Mononuclear cell (primary cell): ENCODE results near the gene PRTN3. TPM values are rescaled to one million over a fixed set of nuclear protein-coding genes. Genes with fewer than 3 reads are reported as not detected.

Experiments
- H3K27me3 ChIP-seq: 2 replicates; pipeline ENCODE4 v1.6.0; 2011; ENCODE audit warnings: low read length, control low read depth; ENCODE audit not compliant: insufficient read depth
- H3K4me1 ChIP-seq: 2 replicates; pipeline ENCODE4 v1.5.1; 2011; ENCODE audit warnings: mild to moderate bottlenecking, low read length, control low read depth; ENCODE audit not compliant: insufficient read depth
- H3K4me3 ChIP-seq: 2 replicates; pipeline ENCODE4 v1.5.1; 2011; ENCODE audit warnings: mild to moderate bottlenecking, low read length, moderate library complexity
- H3K9me3 ChIP-seq: 2 replicates; pipeline ENCODE4 v1.5.1; 2011; ENCODE audit warnings: low read depth, mild to moderate bottlenecking, control low read depth, low read length
- total RNA-seq: library from RNA; depleted of rRNA; stranded (reverse); fragments of >200 nt; gene quantifications from one replicate; pipeline ENCODE4 v1.2.3, GENCODE V29; 2012

PRTN3 gene
- total RNA-seq, 1 donor: 0.31 TPM

GRCh38 chr19:858284-858683 lies 17.5 kb downstream of the PRTN3 start:
- no peaks in the 10 kb centered on the region for H3K27me3 ChIP-seq
- H3K9me3 ChIP-seq: no peaks in the 10 kb centered on the region
- H3K4me3 ChIP-seq: no peak overlapping the region
- H3K4me1 ChIP-seq: peaks cover 41% of the 10 kb centered on the region

- Histone ChIP-seq H3K4me1 (peaks cover 49% of the 10 kb centered on the region), H3K4me3 (peak within 1 kb of the TSS; percentile 38), H3K27me3 (no peaks in the 10 kb centered on the region), H3K9me3 (no peaks in the 10 kb centered on the region)
These were observed 18.4 kb downstream of the PRTN3 start, which contains the start of gene CFD for GRCh38 chr19:858868-859843. TSS of gene CFD (plus strand) at chr19:859664. CDS start at chr19:859690, 26 bp downstream.

- Histone ChIP-seq H3K9me3 (no peaks in the 10 kb centered on the region), H3K4me1 (peaks cover 51% of the 10 kb centered on the region), H3K27me3 (no peaks in the 10 kb centered on the region), H3K4me3 (no peak overlapping the region)
These were observed 20.4 kb downstream of the PRTN3 start for GRCh38 chr19:861141-861755.

DNA sequence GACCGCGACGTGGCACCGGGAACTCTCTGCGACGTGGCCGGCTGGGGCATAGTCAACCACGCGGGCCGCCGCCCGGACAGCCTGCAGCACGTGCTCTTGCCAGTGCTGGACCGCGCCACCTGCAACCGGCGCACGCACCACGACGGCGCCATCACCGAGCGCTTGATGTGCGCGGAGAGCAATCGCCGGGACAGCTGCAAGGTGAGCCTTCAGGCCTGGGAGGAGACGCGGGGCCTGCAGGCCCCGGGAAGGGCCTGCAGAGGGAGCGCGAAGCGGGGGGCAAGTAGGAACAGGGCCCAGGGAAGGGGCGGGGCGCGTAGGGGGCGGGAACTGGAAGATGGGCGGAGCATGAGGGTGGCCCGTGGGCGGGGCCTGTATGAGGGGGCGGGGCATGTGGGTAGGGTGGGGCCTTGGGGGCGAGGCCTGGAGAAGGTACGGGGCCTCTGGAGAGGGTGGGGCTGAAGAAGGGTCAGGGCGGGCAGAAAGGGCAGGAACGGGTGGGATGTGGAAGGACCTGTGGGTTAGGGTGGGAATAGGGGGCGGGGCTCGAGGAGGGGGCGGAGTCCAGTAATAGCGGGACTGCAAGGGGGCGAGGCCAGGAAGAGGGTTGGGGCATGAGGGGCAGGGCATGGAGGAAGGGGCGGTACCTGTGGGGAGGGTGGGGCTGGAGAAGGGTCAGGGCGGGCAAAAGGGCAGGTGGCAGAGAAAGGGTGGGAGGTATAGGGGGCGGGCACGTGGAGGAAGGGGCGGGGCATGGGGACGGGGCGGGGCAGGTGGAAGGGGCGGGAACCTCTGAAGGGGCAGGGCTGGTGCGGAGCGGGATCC lies 21.2 kb downstream of the PRTN3 start:
- Histone ChIP-seq H3K4me1 (peaks cover 51% of the 10 kb centered on the region), H3K9me3 (no peaks in the 10 kb centered on the region), H3K27me3 (no peaks in the 10 kb centered on the region), H3K4me3 (no peak overlapping the region)

DNA sequence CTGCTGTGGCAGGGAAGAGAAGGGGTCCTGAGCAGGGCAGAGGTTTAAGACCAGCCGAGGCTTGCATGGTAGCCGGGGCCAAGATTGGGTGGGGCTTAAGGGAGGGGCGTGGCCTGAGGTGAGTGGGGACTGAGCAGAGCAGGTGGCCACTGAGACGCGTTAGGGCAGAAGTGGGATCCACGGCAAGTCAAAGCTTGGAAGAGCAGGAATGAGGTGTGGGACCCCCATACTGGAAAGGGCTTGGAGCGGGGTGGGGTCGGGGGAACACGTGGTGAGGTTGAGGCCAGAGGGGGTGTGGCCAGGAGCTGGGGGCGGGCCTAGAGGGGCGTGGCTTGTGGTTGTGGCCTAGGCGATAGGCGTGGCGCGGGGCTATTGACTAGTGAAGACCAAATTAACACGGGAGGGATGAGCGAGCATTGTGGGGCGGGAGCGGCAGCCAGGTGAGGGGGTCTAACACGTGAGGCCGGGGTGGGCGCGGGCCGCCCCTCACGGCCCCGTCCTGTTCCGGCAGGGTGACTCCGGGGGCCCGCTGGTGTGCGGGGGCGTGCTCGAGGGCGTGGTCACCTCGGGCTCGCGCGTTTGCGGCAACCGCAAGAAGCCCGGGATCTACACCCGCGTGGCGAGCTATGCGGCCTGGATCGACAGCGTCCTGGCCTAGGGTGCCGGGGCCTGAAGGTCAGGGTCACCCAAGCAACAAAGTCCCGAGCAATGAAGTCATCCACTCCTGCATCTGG lies 21.9 kb downstream of the PRTN3 start:
- H3K4me1 ChIP-seq: peaks cover 48% of the 10 kb centered on the region
- no peaks in the 10 kb centered on the region for H3K27me3 ChIP-seq
- no peak overlapping the region for H3K4me3 ChIP-seq

GRCh38 chr19:863315-863620 lies 22.5 kb downstream of the PRTN3 start:
- Histone ChIP-seq H3K27me3 (no peaks in the 10 kb centered on the region), H3K4me3 (no peak overlapping the region), H3K4me1 (peaks cover 46% of the 10 kb centered on the region), H3K9me3 (no peaks in the 10 kb centered on the region)

More for the DNA sequence above, 21.9 kb downstream of the PRTN3 start:
- H3K9me3 ChIP-seq: no peaks in the 10 kb centered on the region

- Histone ChIP-seq H3K4me1 (peaks cover 20% of the 10 kb centered on the region), H3K9me3 (no peaks in the 10 kb centered on the region), H3K27me3 (no peaks in the 10 kb centered on the region), H3K4me3 (no peak overlapping the region)
These were observed 26.0 kb downstream of the PRTN3 start for GRCh38 chr19:866769-867300.

DNA sequence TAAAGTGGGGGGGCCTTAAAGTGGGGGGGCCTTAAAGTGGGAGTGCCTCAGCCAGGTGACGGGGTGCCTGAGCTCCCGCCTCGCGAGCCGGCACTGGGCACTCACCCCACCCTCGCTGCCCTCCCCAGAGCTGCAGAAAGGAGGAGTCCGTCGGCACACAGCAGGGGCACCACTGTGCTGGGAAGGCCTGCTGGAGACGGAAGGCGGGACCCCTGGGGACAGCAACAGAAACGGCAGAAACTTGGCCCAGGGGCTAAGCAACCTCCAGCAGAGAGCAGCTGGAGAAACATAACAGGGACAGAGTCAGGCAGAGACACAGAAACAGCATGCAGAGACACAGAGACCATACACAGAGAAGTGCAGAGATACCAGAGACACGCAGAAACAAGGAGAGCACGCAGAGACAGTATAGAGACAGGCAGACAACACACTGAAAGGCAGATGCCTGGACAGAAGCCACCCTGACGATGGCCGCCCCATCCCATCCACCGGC lies 26.5 kb downstream of the PRTN3 start:
- H3K27me3 ChIP-seq: no peaks in the 10 kb centered on the region
- H3K4me3 ChIP-seq: no peak overlapping the region
- H3K9me3 ChIP-seq: no peaks in the 10 kb centered on the region
- peaks cover 25% of the 10 kb centered on the region for H3K4me1 ChIP-seq

DNA sequence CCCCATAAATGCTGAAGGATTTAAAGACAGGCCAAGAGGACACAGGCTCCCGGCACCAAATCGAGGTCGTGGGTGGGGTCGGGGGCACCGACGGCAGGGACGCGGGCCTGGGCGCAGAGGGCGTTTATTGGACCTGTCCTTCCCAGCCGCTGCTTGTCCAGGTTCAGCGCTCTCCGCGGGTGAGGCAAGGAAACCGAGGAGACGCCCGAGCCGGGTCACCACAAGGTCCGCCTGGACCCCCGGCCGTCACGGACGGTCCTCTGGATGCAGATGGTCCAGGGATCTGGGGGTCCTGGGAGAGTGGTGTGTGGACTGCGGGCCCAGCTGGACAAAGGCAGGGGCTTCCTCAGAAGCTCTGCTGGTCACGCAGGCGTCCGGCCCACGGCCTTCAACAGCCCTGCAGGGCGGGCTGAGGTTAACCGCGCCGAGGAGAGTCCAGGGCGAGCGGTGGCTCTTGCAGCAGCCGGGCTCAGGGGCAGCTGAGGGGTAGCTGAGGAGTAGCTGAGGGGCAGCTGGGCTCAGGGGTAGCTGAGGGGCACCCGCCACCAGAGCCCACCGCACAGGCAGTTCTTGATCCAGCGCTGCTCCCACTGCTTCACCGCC lies 27.2 kb downstream of the PRTN3 start:
- H3K27me3 ChIP-seq: no peaks in the 10 kb centered on the region

GRCh38 chr19:868458-869244 lies 27.9 kb downstream of the PRTN3 start:
- no peaks in the 10 kb centered on the region for H3K9me3 ChIP-seq
- H3K27me3 ChIP-seq: no peaks in the 10 kb centered on the region
- peaks cover 13% of the 10 kb centered on the region for H3K4me1 ChIP-seq
- no peak overlapping the region for H3K4me3 ChIP-seq

More for the DNA sequence above, 27.2 kb downstream of the PRTN3 start:
- H3K4me1 ChIP-seq: peaks cover 20% of the 10 kb centered on the region
- no peaks in the 10 kb centered on the region for H3K9me3 ChIP-seq
- no peak overlapping the region for H3K4me3 ChIP-seq

DNA sequence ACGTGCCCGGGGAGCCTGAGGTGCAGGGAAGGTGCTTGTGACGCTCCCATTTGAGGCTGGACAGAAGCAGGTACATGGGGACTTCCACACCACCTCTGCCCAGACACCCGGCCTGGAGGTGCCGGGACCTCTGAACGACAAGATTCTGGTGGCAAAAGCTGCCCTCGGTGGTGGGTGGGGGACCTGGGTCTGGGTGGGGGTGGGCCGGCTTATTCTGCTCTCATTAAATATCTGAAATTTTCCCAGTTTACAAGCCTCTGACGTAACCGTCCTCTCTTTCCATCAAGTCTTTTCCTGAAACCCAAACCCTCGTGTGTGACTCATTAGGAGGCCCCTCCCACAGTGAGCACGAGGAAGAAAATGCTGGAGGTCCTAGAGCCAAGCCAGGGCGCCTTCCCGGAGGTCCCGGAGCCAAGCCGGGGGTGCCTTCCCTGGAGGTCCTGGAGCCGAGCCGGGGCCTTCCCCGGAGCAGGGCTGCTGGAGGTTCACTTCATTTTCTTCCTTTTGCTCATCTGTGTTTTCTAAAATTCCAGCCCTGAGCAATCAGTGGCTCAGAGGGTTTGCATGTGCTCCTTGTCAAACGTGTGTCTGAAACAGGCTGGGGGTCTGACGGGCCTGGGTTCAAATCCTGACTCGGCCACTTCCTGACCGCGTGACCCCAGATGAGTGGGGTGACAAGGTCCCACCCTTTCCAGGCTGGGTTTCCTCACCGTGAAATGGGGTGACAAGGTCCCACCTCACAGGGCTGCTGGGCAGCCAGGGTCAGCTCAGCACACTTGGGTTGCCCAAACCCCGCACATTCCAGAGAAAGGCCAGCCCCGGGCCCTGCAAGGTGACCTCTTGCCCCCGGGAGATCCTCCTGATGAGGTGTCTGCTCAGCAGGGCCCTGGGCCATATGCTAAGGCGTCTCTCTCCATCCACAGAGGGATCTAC lies 28.7 kb downstream of the PRTN3 start:
- no peaks in the 10 kb centered on the region for H3K27me3 ChIP-seq
- H3K4me1 ChIP-seq: peaks cover 6% of the 10 kb centered on the region
- H3K9me3 ChIP-seq: no peaks in the 10 kb centered on the region
- H3K4me3 ChIP-seq: no peak overlapping the region

- no peaks in the 10 kb centered on the region for H3K9me3 ChIP-seq
- no peaks in the 10 kb centered on the region for H3K27me3 ChIP-seq
- H3K4me1 ChIP-seq: peaks cover 6% of the 10 kb centered on the region
- H3K4me3 ChIP-seq: no peak overlapping the region
These were observed 29.5 kb downstream of the PRTN3 start for GRCh38 chr19:870314-870713.
